Stimulated activated CD4-positive, alpha-beta T cell treated with anti-CD3 and anti-CD28 coated beads, Interleukin-15, amount 100 ng/mL, for 48 hours (primary cell): ENCODE results near the gene SLC39A11.

Experiments used
- DNase-seq, 2 donors: peaks; one replicate each; pipeline ENCODE4 v3.0.0-alpha.2; 2020; ENCODE audit warnings: low read depth in 2 of 2

The SLC39A11 gene

DNA sequence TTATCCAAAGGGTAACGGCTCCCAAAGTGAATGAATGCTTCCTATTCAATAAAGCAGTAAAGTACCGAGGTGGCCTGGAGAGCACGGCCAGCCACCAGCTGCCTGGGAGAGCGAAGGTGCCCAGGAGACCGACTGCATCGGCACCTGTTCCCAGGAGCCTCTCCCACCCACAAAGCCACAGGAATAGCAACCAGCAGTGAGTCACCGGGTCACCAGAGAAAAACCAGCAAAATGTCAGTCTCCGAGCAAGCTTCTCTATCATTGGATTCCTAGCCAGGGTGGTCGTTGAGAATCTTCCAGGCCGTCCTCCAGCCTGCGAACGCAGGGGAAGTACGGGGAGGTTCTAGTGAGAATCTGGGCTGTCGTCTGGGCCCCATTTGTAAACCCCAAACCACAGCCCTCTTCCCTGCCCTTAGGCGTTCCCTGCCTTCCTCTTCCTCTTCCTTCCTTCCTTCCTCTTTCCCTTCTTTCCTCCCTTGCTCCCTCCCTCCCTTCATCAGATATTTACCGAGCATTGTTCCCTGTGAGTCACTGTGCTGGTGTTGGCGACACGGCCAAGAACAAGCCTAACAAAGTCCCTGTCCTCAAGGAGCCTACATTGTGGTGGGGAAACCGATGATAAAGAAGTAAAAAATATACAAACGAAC, 114.6 kb downstream of the SLC39A11 start:
- DNase-seq, result no peak

GRCh38 chr17:72976971-72977770, 115.3 kb downstream of the SLC39A11 start:
- DNase-seq, result no peak

DNA sequence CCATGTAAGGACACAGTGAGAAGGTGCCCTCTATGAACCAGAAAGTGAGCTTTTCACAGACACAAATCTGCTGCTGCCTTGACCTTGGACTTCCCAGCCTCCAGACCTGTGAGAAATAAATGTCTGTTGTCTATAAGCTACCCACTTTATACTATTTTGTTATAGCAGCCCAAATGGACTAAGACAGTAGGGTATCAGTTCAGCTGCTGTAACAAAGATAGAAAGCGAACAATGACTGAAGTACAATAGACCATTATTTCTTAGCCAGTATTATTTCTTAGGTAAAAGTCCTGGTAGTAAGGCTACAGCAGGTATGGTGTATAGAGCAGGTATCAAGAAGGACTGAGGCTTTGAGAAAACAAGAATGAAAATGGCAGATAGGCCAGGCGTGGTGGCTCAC, 117.0 kb downstream of the SLC39A11 start:
- no peak for DNase-seq

DNA sequence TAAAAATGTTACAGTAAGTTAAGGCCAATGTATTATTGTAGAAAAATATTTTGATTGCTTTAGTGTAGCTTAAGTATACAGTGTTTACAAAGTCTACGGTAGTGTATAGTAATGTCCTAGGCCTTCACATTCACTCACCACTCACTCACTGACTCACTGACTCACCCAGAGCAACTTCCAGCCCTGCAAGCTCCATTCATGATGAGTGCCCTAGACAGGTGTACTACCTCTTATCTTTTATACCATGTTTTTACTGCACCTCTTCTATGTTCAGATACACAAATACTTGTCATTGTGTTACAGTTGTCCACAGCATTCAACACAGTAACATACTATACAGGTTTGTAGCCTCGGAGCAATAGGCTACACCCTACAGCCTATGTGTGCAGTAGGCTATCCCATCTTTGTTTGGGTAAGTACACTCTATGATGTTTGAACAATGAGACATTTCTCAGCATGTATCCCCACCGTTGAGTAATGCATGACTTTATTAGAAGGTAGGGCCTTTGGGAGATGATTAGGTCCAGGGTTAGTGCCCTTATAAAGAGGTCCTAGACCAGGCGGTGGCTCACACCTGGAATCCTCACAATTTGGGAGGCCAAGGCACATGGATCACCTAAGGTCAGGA, 117.8 kb downstream of the SLC39A11 start:
- DNase-seq, result no peak

DNA sequence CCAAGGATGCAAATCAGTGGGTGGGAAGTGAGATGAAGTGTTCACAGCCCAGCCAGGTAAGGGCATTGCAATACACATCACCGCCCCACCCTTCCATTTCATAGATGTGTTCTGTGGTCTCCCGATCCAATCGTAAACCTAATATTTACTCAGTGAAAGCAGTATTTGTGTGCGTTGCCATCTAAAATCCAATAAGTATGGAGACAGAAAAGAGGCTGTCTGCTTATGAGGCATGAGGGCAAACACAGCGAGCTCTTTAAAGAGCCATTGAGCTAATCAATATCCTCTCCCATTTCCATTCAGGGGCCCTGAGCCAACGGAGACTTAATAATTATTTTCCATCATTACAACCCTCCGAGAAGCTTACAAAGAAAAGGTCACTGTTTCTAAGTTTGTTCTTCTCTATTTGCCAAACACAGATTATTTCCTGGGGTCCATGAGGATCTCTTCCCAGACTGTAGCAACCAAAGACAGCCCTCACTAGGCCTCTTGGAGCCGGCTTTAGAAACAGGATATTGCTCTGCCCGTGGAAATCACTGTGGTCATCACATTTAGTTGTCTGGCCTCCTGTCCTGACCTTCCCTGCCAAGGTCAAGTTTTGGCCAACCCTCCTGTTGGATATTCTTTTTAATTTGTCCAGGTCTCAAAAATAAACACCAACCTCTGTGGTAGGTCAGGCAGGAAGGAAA, 120.1 kb downstream of the SLC39A11 start:
- no peak for DNase-seq

DNA sequence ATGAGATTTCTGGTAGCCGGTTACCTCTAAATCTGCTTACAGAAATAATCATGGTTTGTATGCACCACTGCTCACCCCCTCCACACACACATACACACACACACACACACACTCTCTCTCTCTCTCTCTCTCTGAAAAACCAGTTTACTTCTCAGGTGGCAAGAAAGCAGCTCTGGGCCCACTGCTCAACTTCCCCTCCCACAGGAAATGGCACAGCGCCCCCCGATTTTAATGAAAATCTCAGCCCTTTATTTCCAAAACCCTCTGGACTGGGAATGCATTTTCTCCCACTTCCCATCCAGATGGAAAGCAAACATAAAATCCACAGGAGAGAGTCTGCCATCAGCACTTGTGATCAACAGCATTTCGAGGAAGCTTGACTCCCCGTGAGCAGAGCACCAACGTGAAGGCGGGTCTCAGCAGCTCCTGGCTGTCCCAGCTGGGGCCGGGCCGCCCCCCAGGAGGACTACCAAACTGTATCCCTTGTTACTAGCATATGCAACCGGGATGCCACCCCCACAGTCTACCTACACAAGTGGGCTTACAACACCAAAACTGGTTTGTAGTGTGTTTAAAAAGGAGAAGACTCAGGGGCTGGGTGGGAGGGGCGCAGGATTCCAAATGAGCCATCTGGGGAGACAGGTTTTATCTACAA, 121.1 kb downstream of the SLC39A11 start:
- DNase-seq, result no peak

GRCh38 chr17:72970797-72971196, 121.7 kb downstream of the SLC39A11 start:
- DNase-seq, result no peak

DNA sequence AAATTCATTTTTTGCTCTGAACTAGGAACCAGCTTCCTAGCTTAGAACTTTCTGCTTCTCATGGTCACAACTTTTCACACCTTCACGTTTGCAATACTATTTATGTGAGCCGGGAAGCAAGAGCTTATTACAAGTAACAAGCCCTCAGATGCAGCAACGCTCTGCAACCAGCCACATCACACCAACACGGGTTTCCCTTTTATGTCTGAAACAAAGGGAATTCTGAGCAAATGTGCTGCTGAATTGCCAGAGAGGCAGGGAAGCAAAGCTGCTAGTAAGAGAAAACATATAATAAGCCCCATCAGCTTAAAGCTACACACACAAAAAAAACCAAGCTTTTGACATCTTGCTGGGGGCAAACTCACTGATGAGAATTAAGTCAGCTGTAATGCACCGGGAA, 122.2 kb downstream of the SLC39A11 start:
- no peak for DNase-seq

- no peak for DNase-seq
Measured at GRCh38 chr17:72969293-72969906, 123.1 kb downstream of the SLC39A11 start.

GRCh38 chr17:72968798-72969197, 123.7 kb downstream of the SLC39A11 start:
- DNase-seq, result no peak

GRCh38 chr17:72967977-72968585, 124.4 kb downstream of the SLC39A11 start:
- no peak for DNase-seq

DNA sequence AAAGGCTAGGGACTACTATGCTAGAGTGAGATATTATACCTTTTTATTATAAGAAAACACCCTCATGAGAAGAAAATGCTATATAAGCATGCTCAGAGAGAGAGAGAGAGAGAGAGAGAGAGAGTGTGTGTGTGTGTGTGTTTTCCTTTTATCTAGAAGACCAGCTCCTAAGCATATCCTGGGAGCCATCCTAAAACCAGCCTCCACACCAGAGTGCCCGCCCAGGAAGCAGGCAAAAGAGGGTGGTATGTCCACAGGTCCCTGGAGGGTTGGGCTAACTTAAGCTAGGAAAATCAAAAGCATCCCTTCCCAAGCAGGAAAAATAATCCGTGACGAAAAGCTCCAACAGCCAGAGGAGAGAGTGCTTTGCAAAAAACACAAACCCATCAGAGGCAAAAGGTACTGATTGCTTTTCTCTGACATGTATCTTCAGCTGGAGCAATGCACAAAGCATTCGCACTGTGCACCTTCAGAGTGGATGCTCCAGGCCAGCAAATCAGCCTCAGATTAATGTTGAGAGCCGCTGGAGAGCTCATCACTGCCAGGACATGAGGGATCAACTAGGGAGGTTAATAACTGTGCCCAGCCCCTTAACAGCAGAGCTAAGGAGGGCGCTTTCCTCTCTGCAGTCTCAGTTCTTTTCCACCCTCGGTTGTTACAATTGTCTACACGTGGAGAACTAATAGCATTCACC, 125.1 kb downstream of the SLC39A11 start:
- DNase-seq, result no peak

- DNase-seq, result no peak
Measured at GRCh38 chr17:72962106-72962505, 130.4 kb downstream of the SLC39A11 start.

DNA sequence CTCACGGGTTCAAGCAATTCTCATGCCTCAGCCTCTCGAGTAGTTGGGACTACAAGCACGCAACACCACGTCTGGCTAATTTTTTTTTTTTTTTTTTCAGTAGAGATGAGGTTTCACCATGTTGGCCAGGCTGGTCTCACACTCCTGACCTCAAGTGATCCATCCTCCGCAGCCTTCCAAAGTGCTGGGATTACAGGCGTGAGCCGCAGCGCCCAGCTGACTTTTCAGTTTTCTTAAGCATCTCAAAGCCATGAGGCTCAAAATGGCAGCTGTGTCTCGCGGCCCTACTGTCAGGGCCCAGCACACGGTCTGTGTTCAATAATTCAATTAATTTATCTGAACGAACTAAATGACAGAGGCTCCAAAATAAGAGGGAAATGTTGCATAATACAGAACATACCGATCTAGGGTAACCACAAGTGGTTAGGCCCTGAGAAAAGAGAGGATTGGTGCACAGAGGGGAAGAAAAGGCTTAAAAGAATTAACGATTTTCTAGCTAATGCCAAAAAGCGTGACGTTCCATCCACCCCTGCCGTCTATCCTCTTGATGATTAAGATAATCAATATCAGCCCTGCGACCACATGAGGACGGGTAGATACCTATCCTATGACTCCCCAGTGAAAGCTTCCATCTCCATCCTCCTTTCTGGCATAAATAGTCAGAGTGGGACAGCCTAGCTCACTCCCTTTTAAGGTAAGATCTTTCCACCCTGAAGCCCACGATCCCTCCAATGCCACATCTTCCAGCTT, 136.9 kb downstream of the SLC39A11 start:
- no peak for DNase-seq

DNA sequence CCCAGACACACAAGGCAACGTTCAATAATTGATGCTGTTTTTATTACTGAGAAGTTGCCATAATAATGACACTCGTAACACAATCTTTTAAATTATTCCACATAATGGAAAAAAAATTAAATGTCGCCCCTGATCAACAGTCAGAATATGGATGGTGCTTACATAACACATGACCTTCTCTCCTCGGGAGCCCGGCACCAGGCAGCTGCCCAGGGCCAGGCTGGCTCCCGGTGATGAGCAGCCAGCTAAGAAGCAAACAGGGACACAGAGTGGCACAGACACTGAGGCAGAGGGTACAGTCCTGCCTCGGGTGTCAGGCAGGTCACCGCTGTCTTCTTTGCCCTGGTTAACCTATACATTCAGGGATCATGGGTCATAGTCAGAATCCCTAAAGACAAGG, 137.9 kb downstream of the SLC39A11 start:
- DNase-seq, result no peak

DNA sequence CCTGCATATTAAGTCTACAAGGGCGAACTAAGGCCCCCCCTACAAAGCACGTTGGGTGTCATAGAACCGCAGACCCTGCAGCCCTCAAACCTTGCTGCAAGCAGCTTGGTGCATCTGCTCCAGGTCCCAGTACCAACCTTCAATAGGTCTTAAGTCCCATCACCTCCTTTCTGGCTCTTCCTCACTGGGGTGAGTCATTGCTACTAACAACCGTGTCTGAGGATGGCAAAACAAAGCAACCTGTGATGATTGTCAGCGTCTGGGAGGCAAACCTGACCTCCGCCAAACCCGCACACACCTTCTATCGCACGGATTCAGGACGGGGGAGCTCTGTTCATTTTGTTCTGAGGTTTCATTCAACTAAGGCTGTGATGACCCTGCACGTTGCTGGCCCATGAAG, 138.9 kb downstream of the SLC39A11 start:
- DNase-seq, result no peak

DNA sequence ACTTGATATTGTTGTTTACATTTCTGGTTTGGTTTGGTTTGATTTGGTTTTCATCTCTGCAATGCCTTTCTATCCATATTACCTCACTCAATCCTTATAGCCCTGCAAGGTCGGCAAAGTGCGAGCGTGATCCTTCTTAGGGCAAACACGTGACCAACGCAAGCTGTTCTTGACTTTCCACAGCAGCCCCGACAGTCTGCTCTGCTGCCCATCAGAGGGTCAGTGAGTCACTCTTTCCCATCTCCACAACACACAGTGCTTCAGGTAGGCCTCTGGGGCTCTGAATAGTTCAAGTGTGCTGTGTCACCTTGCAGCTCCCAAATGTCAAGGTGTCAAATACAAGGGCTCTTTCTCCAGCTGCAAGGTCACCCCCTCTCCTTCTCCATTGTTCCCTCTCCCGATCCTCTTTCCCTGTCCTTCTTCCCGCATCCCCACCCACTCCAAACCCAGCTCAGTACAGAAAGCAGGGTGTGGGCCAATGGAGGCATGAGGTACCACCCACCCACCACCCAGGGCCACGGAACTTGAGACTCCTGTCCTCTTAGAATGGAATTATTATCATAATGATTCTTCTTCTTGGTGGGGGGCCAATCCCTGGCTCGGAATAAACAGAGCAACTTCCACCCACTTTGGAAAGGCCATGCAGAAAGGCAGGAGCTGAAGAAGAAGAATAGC, 139.7 kb downstream of the SLC39A11 start:
- DNase-seq, result no peak

GRCh38 chr17:72952220-72952619, 140.3 kb downstream of the SLC39A11 start:
- no peak for DNase-seq
